Activated CD4-positive, alpha-beta memory T cell treated with anti-CD3 and anti-CD28 coated beads for 36 hours (primary cell): ENCODE results near the gene CAMKMT. TPM values are rescaled to one million over a fixed set of nuclear protein-coding genes. Genes with fewer than 3 reads are reported as not detected.

Source experiments
- CTCF ChIA-PET: fragments of 350-600 bp; sonication (Branson Sonifier 250); formaldehyde crosslinking; loops from one replicate; lab custom pipeline; 2021; ENCODE audit warnings: antibody characterized with exemption, inconsistent platforms; lab: Charles Lee
- POLR2A ChIA-PET: fragments of 350-600 bp; sonication (Branson Sonifier 250); formaldehyde crosslinking; loops from one replicate; lab custom pipeline; 2021; ENCODE audit warnings: antibody characterized with exemption; lab: Charles Lee
- DNase-seq: peaks from one replicate; pipeline ENCODE4 v3.0.0-alpha.2; 2020
- H3K27ac Mint-ChIP-seq: one replicate; pipeline ENCODE4 v1.8.0; 2021; ENCODE audit warnings: mixed read lengths
- H3K27me3 Mint-ChIP-seq: one replicate; pipeline ENCODE4 v1.8.0; 2021; ENCODE audit warnings: mixed read lengths
- H3K36me3 Mint-ChIP-seq: one replicate; pipeline ENCODE4 v1.8.0; 2021; ENCODE audit warnings: mixed read lengths
- H3K4me1 Mint-ChIP-seq: one replicate; pipeline ENCODE4 v1.8.0; 2021; ENCODE audit warnings: low read depth, mixed read lengths
- H3K4me3 Mint-ChIP-seq: one replicate; pipeline ENCODE4 v1.8.0; 2021; ENCODE audit warnings: mild to moderate bottlenecking, mixed read lengths
- H3K9me3 Mint-ChIP-seq: one replicate; pipeline ENCODE4 v1.8.0; 2021; ENCODE audit warnings: mixed read lengths
- intact Hi-C: fragments of 100-400 bp; cut with micrococcal nuclease; formaldehyde crosslinking; loops from one replicate; pipeline ENCODE4 v1.15.1; 2023
- total RNA-seq, 2 experiments: library from RNA; stranded (reverse); gene quantifications; one replicate each; pipeline ENCODE4 v1.2.3, GENCODE V29; 2021

CAMKMT gene
- total RNA-seq, 2 experiments from 2014 or later, result 9.3 to 11.3 TPM

GRCh38 chr2:44335806-44336538 lies 25.8 kb upstream of the CAMKMT start:
- no peaks in the 10 kb centered on the region for H3K27me3 Mint-ChIP-seq
- H3K27ac Mint-ChIP-seq, result no peak overlapping the region
- peaks cover 5% of the 10 kb centered on the region for H3K4me1 Mint-ChIP-seq
- H3K36me3 Mint-ChIP-seq, result peaks cover 56% of the 10 kb centered on the region
- H3K9me3 Mint-ChIP-seq, result no peaks in the 10 kb centered on the region
- ChIA-PET POLR2A (no interaction called here), CTCF (interaction anchor here (1.1 kb wide), 1 partner anchor 26 kb away, joined by 3 read pairs; the partner anchor contains the start of genes CAMKMT and PREPL)
- no peak overlapping the region for H3K4me3 Mint-ChIP-seq
- DNase-seq, result no peak
- intact Hi-C loops, result no loop called here

GRCh38 chr2:44342854-44343253 lies 18.9 kb upstream of the CAMKMT start:
- Mint-ChIP-seq H3K27me3 (no peaks in the 10 kb centered on the region), H3K4me3 (no peak overlapping the region), H3K9me3 (no peaks in the 10 kb centered on the region), H3K4me1 (no peaks in the 10 kb centered on the region), H3K36me3 (peaks cover 25% of the 10 kb centered on the region), H3K27ac (no peak overlapping the region)
- intact Hi-C loops, result loop anchor here (1.0 to 2.0 kb wide), 3 partner anchors 98 to 299 kb away; no protein-coding TSS in a partner anchor
- ChIA-PET POLR2A (no interaction called here), CTCF (interaction anchor here (0.7 to 2.6 kb wide), 8 partner anchors 9 to 612 kb away, joined by 3 to 18 read pairs (median 4); no protein-coding TSS in a partner anchor)
- DNase-seq, result no peak

GRCh38 chr2:44347526-44347925 lies 14.2 kb upstream of the CAMKMT start:
- no peaks in the 10 kb centered on the region for H3K9me3 Mint-ChIP-seq
- no peaks in the 10 kb centered on the region for H3K27me3 Mint-ChIP-seq
- intact Hi-C loops, result no loop called here
- no peak overlapping the region for H3K27ac Mint-ChIP-seq
- peaks cover 10% of the 10 kb centered on the region for H3K4me1 Mint-ChIP-seq
- no peak overlapping the region for H3K4me3 Mint-ChIP-seq
- H3K36me3 Mint-ChIP-seq, result peaks cover 13% of the 10 kb centered on the region
- POLR2A ChIA-PET, result interaction anchor here (0.6 kb wide), 1 partner anchor 130 kb away, joined by 4 read pairs; no protein-coding TSS in a partner anchor
- no peak for DNase-seq
- CTCF ChIA-PET, result interaction anchor here (0.7 to 1.3 kb wide), 3 partner anchors 21 to 132 kb away, joined by 3 read pairs; no protein-coding TSS in a partner anchor

GRCh38 chr2:44348400-44348799 lies 13.3 kb upstream of the CAMKMT start:
- Mint-ChIP-seq H3K27ac (no peak overlapping the region), H3K4me3 (no peak overlapping the region), H3K9me3 (no peaks in the 10 kb centered on the region), H3K4me1 (peaks cover 10% of the 10 kb centered on the region), H3K36me3 (peaks cover 10% of the 10 kb centered on the region), H3K27me3 (no peaks in the 10 kb centered on the region)
- CTCF ChIA-PET, result interaction anchor here (0.6 to 1.8 kb wide), 5 partner anchors 15 to 262 kb away, joined by 3 to 5 read pairs (median 3); no protein-coding TSS in a partner anchor
- no peak for DNase-seq
- POLR2A ChIA-PET, result no interaction called here
- intact Hi-C loops, result no loop called here

GRCh38 chr2:44349506-44349905 lies 12.2 kb upstream of the CAMKMT start:
- CTCF ChIA-PET, result interaction anchor here (0.6 to 1.8 kb wide), 2 partner anchors 109 to 264 kb away, joined by 3 to 5 read pairs; no protein-coding TSS in a partner anchor
- no peaks in the 10 kb centered on the region for H3K27me3 Mint-ChIP-seq
- peaks cover 8% of the 10 kb centered on the region for H3K36me3 Mint-ChIP-seq

GRCh38 chr2:44351088-44351487 lies 10.7 kb upstream of the CAMKMT start:
- intact Hi-C loops, result no loop called here
- DNase-seq, result no peak
- Mint-ChIP-seq H3K27me3 (no peaks in the 10 kb centered on the region), H3K36me3 (peaks cover 8% of the 10 kb centered on the region), H3K4me1 (peaks cover 12% of the 10 kb centered on the region), H3K4me3 (no peak overlapping the region), H3K27ac (no peak overlapping the region), H3K9me3 (no peaks in the 10 kb centered on the region)
- CTCF ChIA-PET, result no interaction called here
- POLR2A ChIA-PET, result interaction anchor here (1.4 kb wide), 1 partner anchor 11 kb away, joined by 8 read pairs; the partner anchor contains the start of genes CAMKMT and PREPL

More at GRCh38 chr2:44349506-44349905, 12.2 kb upstream of the CAMKMT start:
- Mint-ChIP-seq H3K9me3 (no peaks in the 10 kb centered on the region), H3K4me3 (no peak overlapping the region), H3K4me1 (peaks cover 10% of the 10 kb centered on the region), H3K27ac (no peak overlapping the region)
- DNase-seq, result no peak
- intact Hi-C loops, result no loop called here
- POLR2A ChIA-PET, result no interaction called here

GRCh38 chr2:44351676-44352075 lies 10.1 kb upstream of the CAMKMT start:
- H3K27me3 Mint-ChIP-seq, result no peaks in the 10 kb centered on the region
- ChIA-PET CTCF (no interaction called here), POLR2A (interaction anchor here (1.4 kb wide), 1 partner anchor 10 kb away, joined by 8 read pairs; the partner anchor contains the start of genes CAMKMT and PREPL)
- H3K4me3 Mint-ChIP-seq, result no peak overlapping the region
- intact Hi-C loops, result no loop called here
- peaks cover 12% of the 10 kb centered on the region for H3K4me1 Mint-ChIP-seq
- peaks cover 9% of the 10 kb centered on the region for H3K36me3 Mint-ChIP-seq
- DNase-seq, result no peak
- no peaks in the 10 kb centered on the region for H3K9me3 Mint-ChIP-seq
- no peak overlapping the region for H3K27ac Mint-ChIP-seq

GRCh38 chr2:44352510-44352909 lies 9.2 kb upstream of the CAMKMT start:
- POLR2A ChIA-PET, result interaction anchor here (1.4 kb wide), 1 partner anchor 9 kb away, joined by 8 read pairs; the partner anchor contains the start of genes CAMKMT and PREPL

GRCh38 chr2:44354761-44355160 lies 7.0 kb upstream of the CAMKMT start:
- H3K4me1 Mint-ChIP-seq, result peaks cover 26% of the 10 kb centered on the region
- no peak overlapping the region for H3K27ac Mint-ChIP-seq
- H3K27me3 Mint-ChIP-seq, result no peaks in the 10 kb centered on the region
- no peaks in the 10 kb centered on the region for H3K9me3 Mint-ChIP-seq
- intact Hi-C loops, result no loop called here
- H3K36me3 Mint-ChIP-seq, result peaks cover 12% of the 10 kb centered on the region
- no peak overlapping the region for H3K4me3 Mint-ChIP-seq
- ChIA-PET POLR2A (no interaction called here), CTCF (no interaction called here)
- no peak for DNase-seq

More at GRCh38 chr2:44352510-44352909, 9.2 kb upstream of the CAMKMT start:
- no peaks in the 10 kb centered on the region for H3K27me3 Mint-ChIP-seq
- intact Hi-C loops, result no loop called here
- no peaks in the 10 kb centered on the region for H3K9me3 Mint-ChIP-seq
- CTCF ChIA-PET, result no interaction called here
- no peak overlapping the region for H3K27ac Mint-ChIP-seq
- H3K4me1 Mint-ChIP-seq, result peaks cover 14% of the 10 kb centered on the region
- DNase-seq, result no peak
- peaks cover 10% of the 10 kb centered on the region for H3K36me3 Mint-ChIP-seq
- no peak overlapping the region for H3K4me3 Mint-ChIP-seq

GRCh38 chr2:44358503-44358902 lies 3.2 kb upstream of the CAMKMT start:
- peaks cover 13% of the 10 kb centered on the region for H3K36me3 Mint-ChIP-seq
- intact Hi-C loops, result no loop called here
- DNase-seq, result peak; percentile 59
- CTCF ChIA-PET, result no interaction called here
- no peaks in the 10 kb centered on the region for H3K9me3 Mint-ChIP-seq
- POLR2A ChIA-PET, result no interaction called here
- peaks cover 36% of the 10 kb centered on the region for H3K4me1 Mint-ChIP-seq
- H3K4me3 Mint-ChIP-seq, result no peak overlapping the region
- no peak overlapping the region for H3K27ac Mint-ChIP-seq
- H3K27me3 Mint-ChIP-seq, result no peaks in the 10 kb centered on the region

GRCh38 chr2:44360749-44361329 lies 908 bp upstream of the CAMKMT start:
- Mint-ChIP-seq H3K27me3 (no peaks in the 10 kb centered on the region), H3K27ac (peak overlapping the region; percentile 99), H3K9me3 (no peaks in the 10 kb centered on the region), H3K36me3 (peaks cover 19% of the 10 kb centered on the region), H3K4me3 (peak overlapping the region; percentile 96), H3K4me1 (peaks cover 49% of the 10 kb centered on the region)
- ChIA-PET POLR2A (interaction anchor here (1.2 to 2.2 kb wide), 3 partner anchors 9 to 579 kb away, joined by 4 to 19 read pairs (median 8); partner anchors contain the start of gene PPM1B), CTCF (interaction anchor here (0.9 to 2.6 kb wide), 7 partner anchors 9 to 317 kb away, joined by 3 to 8 read pairs (median 5); no protein-coding TSS in a partner anchor)
- intact Hi-C loops, result loop anchor here (1.0 to 10.0 kb wide), 4 partner anchors 193 to 1134 kb away; partner anchors contain the start of genes PPM1B and THADA
- DNase-seq, result peak; percentile 41
